HCT116 (cell line): ENCODE results near the gene RAB4B. TPM values are rescaled to one million over a fixed set of nuclear protein-coding genes. Genes with fewer than 3 reads are reported as not detected.

Experiments
- ATAC-seq: fragments of 200-7000 bp; cut with Tn5 transposase; 2 replicates; pipeline ENCODE4 v1.9.1; 2020; ENCODE audit warnings: mild to moderate bottlenecking, moderate library complexity
- BruUV-seq: library from RNA; stranded (reverse); fragments of 400-500 nt; replicated peaks from 2 replicates; lab custom pipeline; 2021; lab: Mats Ljungman, UMichigan
- CTCF ChIA-PET: fragments of 300-600 bp; sonication (Branson Sonifier 250); formaldehyde crosslinking; loops from one replicate; lab custom pipeline; 2021; ENCODE audit warnings: antibody characterized with exemption; lab: Charles Lee
- POLR2A ChIA-PET: fragments of 300-600, 350-600 bp; sonication (Branson Sonifier 250); formaldehyde crosslinking; loops from one replicate; lab custom pipeline; 2021; ENCODE audit warnings: antibody characterized with exemption; lab: Charles Lee
- RAD21 ChIA-PET, 2 experiments: fragments of 300-600 bp; sonication (Branson Sonifier 250); formaldehyde crosslinking; loops; one replicate each; lab custom pipeline; 2023; ENCODE audit warnings: low total read pairs in 2 of 2; ENCODE audit not compliant: uncharacterized antibody in 2 of 2, unreplicated experiment in 2 of 2, low non-redundant PET in 1 of 2; lab: Charles Lee
- DNase-seq: peaks from one replicate; pipeline ENCODE4 v3.0.0-alpha.2; 2010; ENCODE audit warnings: low read depth, low spot score
- H2AFZ ChIP-seq: fragments of 200-600 bp; shearing (Covaris generic), sonication (generic); 2 replicates; pipeline ENCODE4 v1.6.1; 2017; ENCODE audit warnings: low read depth, mixed run types, mixed read lengths, antibody characterized with exemption, low read length; ENCODE audit not compliant: poor library complexity, severe bottlenecking
- H3K27ac ChIP-seq: 2 replicates; pipeline ENCODE4 v1.5.1; 2012; ENCODE audit warnings: low read depth, low read length
- H3K27me3 ChIP-seq: fragments of 200-600 bp; sonication (generic); 2 replicates; pipeline ENCODE4 v1.6.1; 2016; ENCODE audit warnings: mixed run types, low read length, mixed read lengths; ENCODE audit not compliant: insufficient read depth
- H3K36me3 ChIP-seq, 2 experiments: fragments of 200-500 bp in 1 of 2; fragments of 200-600 bp in 1 of 2; sonication (Bioruptor generic) in 1 of 2; sonication (generic) in 1 of 2; 2 replicates each; pipeline versions ENCODE4 v1.5.1 to v1.6.1; 2014 to 2016; ENCODE audit warnings: low read length in 2 of 2, inconsistent platforms in 1 of 2, mixed read lengths in 1 of 2, mixed run types in 1 of 2; ENCODE audit not compliant: insufficient read depth in 2 of 2, control insufficient read depth in 1 of 2
- H3K4me1 ChIP-seq, 2 experiments: fragments of 200-600 bp in 1 of 2; sonication (generic) in 1 of 2; 2 replicates each; pipeline versions ENCODE4 v1.5.1 to v1.6.1; 2012 to 2017; ENCODE audit warnings: low read length in 2 of 2, inconsistent platforms in 1 of 2, mild to moderate bottlenecking in 1 of 2, mixed read lengths in 1 of 2, mixed run types in 1 of 2, moderate library complexity in 1 of 2; ENCODE audit not compliant: insufficient read depth in 2 of 2, control insufficient read depth in 1 of 2
- H3K4me2 ChIP-seq: fragments of 200-600 bp; sonication (generic); 2 replicates; pipeline ENCODE4 v1.6.1; 2017; ENCODE audit warnings: mixed run types, low read length, mixed read lengths
- H3K4me3 ChIP-seq, 2 experiments: fragments of 200-600 bp in 1 of 2; sonication (generic) in 1 of 2; replicated peaks in 1 of 2; 2 replicates each; pipeline ENCODE4 v1.5.1; 2011 to 2016; ENCODE audit warnings: low read length in 2 of 2, control low read depth in 1 of 2, low read depth in 1 of 2, mild to moderate bottlenecking in 1 of 2, mixed read lengths in 1 of 2, mixed run types in 1 of 2
- H3K79me2 ChIP-seq: fragments of 200-600 bp; sonication (generic); 2 replicates; pipeline ENCODE4 v1.6.1; 2017; ENCODE audit warnings: mild to moderate bottlenecking, mixed run types, low read length, moderate library complexity, mixed read lengths; ENCODE audit not compliant: insufficient read depth
- H3K9ac ChIP-seq: fragments of 200-600 bp; sonication (generic); 2 replicates; pipeline ENCODE4 v1.6.1; 2016; ENCODE audit warnings: low read length, mixed read lengths
- H3K9me2 ChIP-seq: fragments of 200-600 bp; sonication (generic), shearing (Covaris generic); 2 replicates; pipeline ENCODE4 v1.6.1; 2017; ENCODE audit warnings: mixed run types, mild to moderate bottlenecking, moderate library complexity; ENCODE audit not compliant: insufficient read depth
- H3K9me3 ChIP-seq, 2 experiments: fragments of 200-500 bp in 1 of 2; fragments of 200-600 bp in 1 of 2; sonication (Bioruptor generic) in 1 of 2; sonication (generic) in 1 of 2; 2 replicates each; pipeline ENCODE4 v1.6.1; 2014 to 2017; ENCODE audit warnings: low read length in 2 of 2, mixed read lengths in 2 of 2, inconsistent platforms in 1 of 2, low read depth in 1 of 2, mild to moderate bottlenecking in 1 of 2, mixed run types in 1 of 2, moderate library complexity in 1 of 2; ENCODE audit not compliant: control insufficient read depth in 1 of 2, insufficient read depth in 1 of 2
- H4K20me1 ChIP-seq: fragments of 200-600 bp; sonication (generic), shearing (Covaris generic); 2 replicates; pipeline ENCODE4 v1.6.1; 2017; ENCODE audit warnings: mixed run types, mild to moderate bottlenecking, moderate library complexity; ENCODE audit not compliant: insufficient read depth
- CBX3 ChIP-seq: IDR thresholded peaks from 2 replicates; pipeline ENCODE4 v1.6.1; 2012; ENCODE audit warnings: low read depth
- EGR1 ChIP-seq: IDR thresholded peaks from 2 replicates; pipeline ENCODE4 v1.6.1; 2012; ENCODE audit warnings: low read depth
- ELF1 ChIP-seq: IDR thresholded peaks from 2 replicates; pipeline ENCODE4 v1.6.1; 2012; ENCODE audit warnings: low read depth, borderline replicate concordance
- EZH2 ChIP-seq: fragments of 200-600 bp; sonication (generic); IDR thresholded peaks from 2 replicates; pipeline ENCODE4 v1.6.1; 2017; ENCODE audit warnings: antibody characterized with exemption, mixed run types
- EZH2phosphoT487 ChIP-seq: fragments of 200-600 bp; IDR thresholded peaks from 2 replicates; pipeline ENCODE4 v1.6.1; 2018; ENCODE audit warnings: antibody characterized with exemption, borderline replicate concordance
- FOSL1 ChIP-seq: IDR thresholded peaks from 2 replicates; pipeline ENCODE4 v1.6.1; 2012; ENCODE audit warnings: low read depth
- JUND ChIP-seq: IDR thresholded peaks from 2 replicates; pipeline ENCODE4 v1.6.1; 2012
- POLR2A ChIP-seq: IDR thresholded peaks from 2 replicates; pipeline ENCODE4 v1.7.0; 2011; ENCODE audit warnings: borderline replicate concordance; ENCODE audit not compliant: insufficient read depth, insufficient read length; ENCODE audit errors: extremely low read depth
- SIN3A ChIP-seq: IDR thresholded peaks from 2 replicates; pipeline ENCODE4 v1.6.1; 2012; ENCODE audit warnings: low read depth
- SRF ChIP-seq: IDR thresholded peaks from 2 replicates; pipeline ENCODE4 v1.6.1; 2012; ENCODE audit warnings: low read depth
- TCF7L2 ChIP-seq: IDR thresholded peaks from 2 replicates; pipeline ENCODE4 v1.7.0; 2011; ENCODE audit warnings: borderline replicate concordance, inconsistent platforms; ENCODE audit not compliant: insufficient read depth, insufficient read length; ENCODE audit errors: extremely low read depth
- ZFX ChIP-seq: fragments of 450-650 bp; IDR thresholded peaks from 2 replicates; pipeline ENCODE4 v1.6.1; 2017
- intact Hi-C: fragments of 100-400 bp; cut with micrococcal nuclease; formaldehyde crosslinking; loops from 2 replicates; pipeline ENCODE4 v1.10.0; 2022
- total RNA-seq: library from RNA; stranded (reverse); gene quantifications from one replicate; pipeline ENCODE4 v1.2.1, GENCODE V29; 2021; ENCODE audit not compliant: unreplicated experiment
- TF ChIP-seq, protein P1 (sequence below): IDR thresholded peaks from 2 replicates; pipeline ENCODE4 v1.6.1; 2012
- TF ChIP-seq, protein P2 (sequence below): IDR thresholded peaks from 2 replicates; pipeline ENCODE4 v1.6.1; 2011; ENCODE audit warnings: mild to moderate bottlenecking, low read length, moderate library complexity; ENCODE audit not compliant: insufficient replicate concordance; ENCODE audit errors: extremely low read depth
- TF ChIP-seq, protein P3 (sequence below): IDR thresholded peaks from 2 replicates; pipeline ENCODE4 v1.6.1; 2012; ENCODE audit warnings: low read depth

RAB4B gene
- total RNA-seq, 1 experiment from 2014 or later = 18.7 TPM

DNA sequence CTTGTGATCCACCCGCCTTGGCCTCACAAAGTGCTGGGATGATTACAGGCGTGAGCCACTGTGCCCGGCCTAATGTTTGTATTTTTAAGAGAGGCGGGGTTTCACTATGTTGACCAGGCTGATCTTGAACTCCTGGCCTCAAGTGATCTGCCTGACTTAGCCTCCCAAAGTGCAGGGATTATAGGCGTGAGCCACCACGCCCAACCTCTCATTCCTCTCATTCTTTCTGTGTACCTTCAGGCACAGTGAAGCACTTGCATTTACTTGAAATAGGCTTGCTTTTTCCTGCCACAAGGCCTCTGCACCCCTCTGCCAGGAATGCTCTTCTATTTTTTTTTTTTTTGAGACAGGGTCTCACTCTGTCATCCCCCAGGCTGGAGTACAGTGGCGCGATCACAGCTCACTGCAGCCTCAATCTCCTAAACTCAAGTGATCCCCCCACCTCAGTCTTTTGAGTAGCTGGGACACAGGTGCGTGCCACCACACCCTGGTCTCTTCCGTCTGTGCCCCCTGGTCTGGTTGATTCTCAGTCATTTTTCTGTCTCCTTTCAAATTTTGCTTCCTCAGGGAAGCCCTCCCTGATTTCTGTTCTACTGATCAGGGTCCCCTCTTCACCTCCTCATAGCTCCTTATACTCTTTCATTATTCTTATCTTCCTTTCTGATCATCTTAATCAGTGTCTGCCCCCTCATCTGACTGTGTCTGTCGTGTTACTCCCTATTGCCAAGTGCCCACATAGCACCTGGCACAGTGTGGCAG, 42.9 kb upstream of the RAB4B start:
- H3K9ac ChIP-seq = no peak overlapping the region
- ChIA-PET POLR2A (interaction anchor here (1.1 kb wide), 1 partner anchor 15 kb away, joined by 3 read pairs; the partner anchor contains the start of gene ACTMAP), RAD21 (no interaction called here), CTCF (no interaction called here)
- no peaks in the 10 kb centered on the region for H3K79me2 ChIP-seq
- no peak for ATAC-seq
- no peaks in the 10 kb centered on the region for H4K20me1 ChIP-seq
- H3K27ac ChIP-seq = no peak overlapping the region
- BruUV-seq = no TSS peak
- H3K27me3 ChIP-seq = no peaks in the 10 kb centered on the region
- H3K4me2 ChIP-seq = no peak overlapping the region
- H3K9me2 ChIP-seq = no peaks in the 10 kb centered on the region
- no peak for TF ChIP-seq ELF1
- TF ChIP-seq JUND = no peak
- no peak for TF ChIP-seq ZFX
- no peak for TF ChIP-seq EZH2
- TF ChIP-seq TCF7L2 = no peak
- no peak for TF ChIP-seq SIN3A
- TF ChIP-seq EGR1 = no peak
- TF ChIP-seq EZH2phosphoT487 = no peak
- TF ChIP-seq, protein P1, sequence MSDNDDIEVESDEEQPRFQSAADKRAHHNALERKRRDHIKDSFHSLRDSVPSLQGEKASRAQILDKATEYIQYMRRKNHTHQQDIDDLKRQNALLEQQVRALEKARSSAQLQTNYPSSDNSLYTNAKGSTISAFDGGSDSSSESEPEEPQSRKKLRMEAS = no peak
- no peak for TF ChIP-seq CBX3
- intact Hi-C loops = no loop called here
- DNase-seq = no peak
- H3K9me3 ChIP-seq = no peaks in the 10 kb centered on the region
- H3K36me3 ChIP-seq = peaks cover 17 to 21% of the 10 kb centered on the region in 2 experiments
- no peak overlapping the region for H2AFZ ChIP-seq
- H3K4me3 ChIP-seq = no peak overlapping the region
- peaks cover 5 to 12% of the 10 kb centered on the region in 2 experiments; a peak in 3 of 4 replicates for H3K4me1 ChIP-seq

DNA sequence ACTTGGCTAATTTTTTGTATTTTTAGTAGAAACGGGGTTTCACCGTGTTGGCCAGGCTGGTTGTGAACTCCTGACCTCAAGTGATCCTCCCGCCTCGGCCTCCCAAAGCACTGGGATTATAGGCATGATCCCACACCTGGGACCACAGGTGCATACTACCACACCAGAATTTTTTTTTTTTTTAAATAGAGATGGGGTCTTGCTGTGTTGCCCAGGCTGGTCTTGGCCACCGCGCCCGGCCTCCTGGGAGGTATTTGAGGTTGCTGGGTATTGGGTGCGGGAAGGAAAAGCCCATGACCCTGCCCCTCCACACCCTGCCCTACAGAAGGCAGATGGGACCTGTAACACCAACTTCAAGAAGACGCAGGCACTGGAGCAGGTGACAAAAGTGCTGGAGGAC, 41.4 kb upstream of the RAB4B start:
- H4K20me1 ChIP-seq = no peaks in the 10 kb centered on the region
- H3K4me1 ChIP-seq = peaks cover 5 to 12% of the 10 kb centered on the region in 2 experiments; a peak in 3 of 4 replicates
- no peaks in the 10 kb centered on the region for H3K9me2 ChIP-seq
- H3K9me3 ChIP-seq = no peaks in the 10 kb centered on the region
- intact Hi-C loops = no loop called here
- POLR2A ChIA-PET = no interaction called here
- no TSS peak for BruUV-seq
- CTCF ChIA-PET = no interaction called here
- H2AFZ ChIP-seq = no peak overlapping the region
- no peak for DNase-seq
- no peak overlapping the region for H3K4me3 ChIP-seq
- RAD21 ChIA-PET = no interaction called here
- no peaks in the 10 kb centered on the region for H3K27me3 ChIP-seq
- H3K36me3 ChIP-seq = peaks cover 14 to 17% of the 10 kb centered on the region in 2 experiments
- H3K9ac ChIP-seq = no peak overlapping the region
- ATAC-seq = no peak
- H3K79me2 ChIP-seq = no peaks in the 10 kb centered on the region
- H3K4me2 ChIP-seq = no peak overlapping the region
- H3K27ac ChIP-seq = no peak overlapping the region
- TF ChIP-seq SRF (no peak), EZH2 (no peak), POLR2A (no peak), FOSL1 (no peak), CBX3 (no peak), EGR1 (no peak), SIN3A (no peak)
- TF ChIP-seq, protein P2, sequence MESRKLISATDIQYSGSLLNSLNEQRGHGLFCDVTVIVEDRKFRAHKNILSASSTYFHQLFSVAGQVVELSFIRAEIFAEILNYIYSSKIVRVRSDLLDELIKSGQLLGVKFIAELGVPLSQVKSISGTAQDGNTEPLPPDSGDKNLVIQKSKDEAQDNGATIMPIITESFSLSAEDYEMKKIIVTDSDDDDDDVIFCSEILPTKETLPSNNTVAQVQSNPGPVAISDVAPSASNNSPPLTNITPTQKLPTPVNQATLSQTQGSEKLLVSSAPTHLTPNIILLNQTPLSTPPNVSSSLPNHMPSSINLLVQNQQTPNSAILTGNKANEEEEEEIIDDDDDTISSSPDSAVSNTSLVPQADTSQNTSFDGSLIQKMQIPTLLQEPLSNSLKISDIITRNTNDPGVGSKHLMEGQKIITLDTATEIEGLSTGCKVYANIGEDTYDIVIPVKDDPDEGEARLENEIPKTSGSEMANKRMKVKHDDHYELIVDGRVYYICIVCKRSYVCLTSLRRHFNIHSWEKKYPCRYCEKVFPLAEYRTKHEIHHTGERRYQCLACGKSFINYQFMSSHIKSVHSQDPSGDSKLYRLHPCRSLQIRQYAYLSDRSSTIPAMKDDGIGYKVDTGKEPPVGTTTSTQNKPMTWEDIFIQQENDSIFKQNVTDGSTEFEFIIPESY = no peak
- TF ChIP-seq, protein P1 = no peak
- TF ChIP-seq, protein P3, sequence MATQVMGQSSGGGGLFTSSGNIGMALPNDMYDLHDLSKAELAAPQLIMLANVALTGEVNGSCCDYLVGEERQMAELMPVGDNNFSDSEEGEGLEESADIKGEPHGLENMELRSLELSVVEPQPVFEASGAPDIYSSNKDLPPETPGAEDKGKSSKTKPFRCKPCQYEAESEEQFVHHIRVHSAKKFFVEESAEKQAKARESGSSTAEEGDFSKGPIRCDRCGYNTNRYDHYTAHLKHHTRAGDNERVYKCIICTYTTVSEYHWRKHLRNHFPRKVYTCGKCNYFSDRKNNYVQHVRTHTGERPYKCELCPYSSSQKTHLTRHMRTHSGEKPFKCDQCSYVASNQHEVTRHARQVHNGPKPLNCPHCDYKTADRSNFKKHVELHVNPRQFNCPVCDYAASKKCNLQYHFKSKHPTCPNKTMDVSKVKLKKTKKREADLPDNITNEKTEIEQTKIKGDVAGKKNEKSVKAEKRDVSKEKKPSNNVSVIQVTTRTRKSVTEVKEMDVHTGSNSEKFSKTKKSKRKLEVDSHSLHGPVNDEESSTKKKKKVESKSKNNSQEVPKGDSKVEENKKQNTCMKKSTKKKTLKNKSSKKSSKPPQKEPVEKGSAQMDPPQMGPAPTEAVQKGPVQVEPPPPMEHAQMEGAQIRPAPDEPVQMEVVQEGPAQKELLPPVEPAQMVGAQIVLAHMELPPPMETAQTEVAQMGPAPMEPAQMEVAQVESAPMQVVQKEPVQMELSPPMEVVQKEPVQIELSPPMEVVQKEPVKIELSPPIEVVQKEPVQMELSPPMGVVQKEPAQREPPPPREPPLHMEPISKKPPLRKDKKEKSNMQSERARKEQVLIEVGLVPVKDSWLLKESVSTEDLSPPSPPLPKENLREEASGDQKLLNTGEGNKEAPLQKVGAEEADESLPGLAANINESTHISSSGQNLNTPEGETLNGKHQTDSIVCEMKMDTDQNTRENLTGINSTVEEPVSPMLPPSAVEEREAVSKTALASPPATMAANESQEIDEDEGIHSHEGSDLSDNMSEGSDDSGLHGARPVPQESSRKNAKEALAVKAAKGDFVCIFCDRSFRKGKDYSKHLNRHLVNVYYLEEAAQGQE = no peak
